NCI-H146 treated with DMSO at 0.1 percent for 48 hours (cell line): ENCODE results near the gene RIOK2.

Experiments
- DNase-seq: peaks from one replicate; lab custom pipeline; 2025; ENCODE audit not compliant: unreplicated experiment; lab: John Stamatoyannopoulos, UW

RIOK2 gene

GRCh38 chr5:97127727-97128126 lies 55.3 kb downstream of the RIOK2 start:
- DNase-seq, result no peak

GRCh38 chr5:97125125-97125683 lies 57.8 kb downstream of the RIOK2 start:
- DNase-seq, result no peak

- no peak for DNase-seq
Measured at GRCh38 chr5:97124335-97124734, 58.7 kb downstream of the RIOK2 start.

- no peak for DNase-seq
Measured at GRCh38 chr5:97121848-97122247, 61.2 kb downstream of the RIOK2 start.

GRCh38 chr5:97120195-97120594 lies 62.9 kb downstream of the RIOK2 start:
- no peak for DNase-seq

- DNase-seq, result no peak
Measured at GRCh38 chr5:97119007-97119390, 64.0 kb downstream of the RIOK2 start.

- DNase-seq, result no peak
Measured at GRCh38 chr5:97118261-97119006, 64.6 kb downstream of the RIOK2 start.

- DNase-seq, result no peak
Measured at GRCh38 chr5:97115932-97116331, 67.1 kb downstream of the RIOK2 start.

- no peak for DNase-seq
Measured at GRCh38 chr5:97112230-97112629, 70.8 kb downstream of the RIOK2 start.

- DNase-seq, result no peak
Measured at GRCh38 chr5:97111616-97112015, 71.4 kb downstream of the RIOK2 start.

- no peak for DNase-seq
Measured at GRCh38 chr5:97111004-97111403, 72.0 kb downstream of the RIOK2 start.
